ENCODE results near the gene MRGPRF.

DNA sequence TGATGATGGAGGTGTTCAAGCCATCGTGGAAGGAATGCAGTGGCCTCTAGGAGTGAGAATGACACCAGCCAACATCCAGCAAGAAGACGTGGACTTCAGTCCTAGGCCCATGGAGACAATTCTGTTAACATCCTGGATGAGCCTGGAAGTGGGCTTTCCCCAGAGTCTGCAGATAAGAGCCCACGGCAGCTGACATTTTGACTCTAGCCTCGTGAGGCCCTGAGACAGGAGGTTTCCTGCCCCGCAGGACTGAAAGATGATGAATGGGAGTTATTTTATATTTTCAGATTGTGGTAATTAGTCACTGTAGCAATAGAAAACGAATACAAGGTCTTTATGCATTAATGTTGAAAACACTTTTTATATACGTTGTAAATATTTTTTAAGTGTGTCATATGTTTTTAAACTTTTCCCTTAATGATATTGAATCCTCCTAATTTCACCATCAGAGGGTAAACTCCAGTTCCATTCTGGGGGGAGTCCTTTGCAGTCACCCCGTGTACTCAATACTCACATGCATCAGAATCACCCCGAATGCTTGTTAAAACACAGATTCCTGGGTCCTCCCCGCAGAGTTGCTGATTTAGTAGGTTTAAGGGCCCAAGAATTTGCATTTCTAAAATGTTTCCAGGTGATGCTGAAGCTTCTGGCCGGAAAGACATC, 35.1 kb upstream of the MRGPRF start:
- no peak for TF ChIP-seq POLR2AphosphoS5 (IDR thresholded peaks at IDR 0.05)
- TF ChIP-seq, protein P1, sequence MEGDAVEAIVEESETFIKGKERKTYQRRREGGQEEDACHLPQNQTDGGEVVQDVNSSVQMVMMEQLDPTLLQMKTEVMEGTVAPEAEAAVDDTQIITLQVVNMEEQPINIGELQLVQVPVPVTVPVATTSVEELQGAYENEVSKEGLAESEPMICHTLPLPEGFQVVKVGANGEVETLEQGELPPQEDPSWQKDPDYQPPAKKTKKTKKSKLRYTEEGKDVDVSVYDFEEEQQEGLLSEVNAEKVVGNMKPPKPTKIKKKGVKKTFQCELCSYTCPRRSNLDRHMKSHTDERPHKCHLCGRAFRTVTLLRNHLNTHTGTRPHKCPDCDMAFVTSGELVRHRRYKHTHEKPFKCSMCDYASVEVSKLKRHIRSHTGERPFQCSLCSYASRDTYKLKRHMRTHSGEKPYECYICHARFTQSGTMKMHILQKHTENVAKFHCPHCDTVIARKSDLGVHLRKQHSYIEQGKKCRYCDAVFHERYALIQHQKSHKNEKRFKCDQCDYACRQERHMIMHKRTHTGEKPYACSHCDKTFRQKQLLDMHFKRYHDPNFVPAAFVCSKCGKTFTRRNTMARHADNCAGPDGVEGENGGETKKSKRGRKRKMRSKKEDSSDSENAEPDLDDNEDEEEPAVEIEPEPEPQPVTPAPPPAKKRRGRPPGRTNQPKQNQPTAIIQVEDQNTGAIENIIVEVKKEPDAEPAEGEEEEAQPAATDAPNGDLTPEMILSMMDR (IDR thresholded peaks at IDR 0.05 in 8 of 11, conservative IDR thresholded peaks at IDR 0.05 in 3 of 11) = no peak

All from spleen (tissue), 7 donors.